NCI-H2196 (cell line): ENCODE measurements around the gene UQCR10.

ENCODE experiments used
- DNase-seq: peaks from one replicate; lab custom pipeline; 2025; ENCODE audit not compliant: unreplicated experiment; lab: John Stamatoyannopoulos, UW

Gene UQCR10

DNA sequence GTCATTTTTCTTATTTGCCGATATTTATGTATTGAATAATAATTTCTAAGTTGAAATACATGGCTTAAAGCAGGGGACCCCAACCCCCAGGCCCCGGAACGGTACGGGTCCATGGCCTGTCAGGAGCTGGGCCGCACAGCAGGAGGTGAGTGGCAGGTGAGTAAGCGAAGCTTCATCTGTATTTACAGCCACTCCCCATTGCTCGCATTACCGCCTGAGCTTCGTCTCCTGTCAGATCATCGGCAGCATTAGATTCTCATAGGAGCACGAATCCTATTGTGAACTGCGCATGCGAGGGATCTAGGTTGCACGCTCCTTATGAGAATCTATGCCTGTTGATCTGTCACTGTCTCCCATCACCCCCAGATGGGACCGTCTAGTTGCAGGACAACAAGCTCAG is 4.9 kb upstream of the UQCR10 start:
- DNase-seq, result peak; percentile 27

DNA sequence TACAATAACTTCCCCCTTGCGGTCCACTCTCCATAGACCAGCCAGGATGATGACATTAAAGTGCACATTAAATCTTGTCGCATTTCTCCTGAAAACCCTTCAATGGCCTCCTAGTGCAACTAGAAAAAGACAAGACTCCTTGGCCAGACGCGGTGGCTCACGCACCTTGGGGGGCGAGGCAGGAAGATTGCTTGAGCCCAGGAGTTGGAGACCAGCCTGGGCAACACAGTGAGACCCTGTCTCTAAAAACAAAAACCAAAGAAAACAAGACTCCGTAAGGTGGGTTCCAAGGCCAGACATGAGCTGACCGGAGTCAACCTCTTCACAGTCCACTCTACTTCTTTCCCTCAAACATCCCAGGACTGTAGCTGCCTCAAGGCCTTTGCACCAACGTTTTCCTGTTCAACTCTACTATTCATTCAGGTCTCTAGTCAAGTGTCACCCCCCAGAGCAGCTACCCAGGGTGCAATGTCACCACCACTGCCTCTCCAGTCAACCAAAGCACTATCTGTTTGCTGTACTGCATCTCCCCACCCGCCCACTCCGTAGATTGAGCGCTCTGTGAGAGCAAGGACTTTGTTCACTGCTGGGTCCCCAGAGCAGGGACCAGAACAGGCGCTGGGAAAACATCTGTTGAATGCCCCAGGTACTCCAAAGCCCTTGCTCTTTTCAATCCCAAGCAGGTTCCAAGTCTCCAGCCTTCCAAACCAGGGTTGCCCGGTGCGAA is 1.1 kb upstream of the UQCR10 start:
- no peak for DNase-seq

DNA sequence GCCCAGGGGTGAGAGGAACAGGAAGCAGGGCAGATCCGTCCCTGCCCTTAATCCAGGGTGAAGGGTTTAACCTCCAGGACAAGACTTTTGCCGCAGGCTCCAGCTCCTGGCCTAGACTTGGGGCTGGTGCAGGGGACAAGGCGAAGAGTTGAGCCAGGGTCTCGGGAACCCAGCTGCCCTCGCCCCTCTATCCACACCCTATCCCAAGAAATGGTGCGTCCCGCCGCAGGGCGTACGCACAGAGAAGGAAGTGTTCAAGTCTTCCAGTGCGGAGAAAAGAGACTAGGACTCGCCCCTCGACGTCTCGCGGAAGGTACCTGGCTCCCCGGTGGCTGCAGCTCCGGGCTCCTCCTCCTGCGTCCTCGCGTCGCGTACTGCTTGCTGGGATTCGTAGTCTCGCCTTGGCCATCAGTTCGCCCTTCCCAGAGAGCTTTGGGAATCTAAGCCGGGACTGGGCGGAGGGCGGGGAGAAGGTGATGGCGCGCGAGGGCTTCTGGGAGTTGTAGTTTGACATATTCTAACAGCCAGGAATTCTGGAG is 468 bp upstream of the UQCR10 start, which contains the start of gene ZMAT5:
Gene ZMAT5, minus strand, starts transcription at position 376 of the 539 bp plus-strand sequence. CDS start 18,463 bp downstream, outside the sequence.
- DNase-seq, result peak; percentile 87

DNA sequence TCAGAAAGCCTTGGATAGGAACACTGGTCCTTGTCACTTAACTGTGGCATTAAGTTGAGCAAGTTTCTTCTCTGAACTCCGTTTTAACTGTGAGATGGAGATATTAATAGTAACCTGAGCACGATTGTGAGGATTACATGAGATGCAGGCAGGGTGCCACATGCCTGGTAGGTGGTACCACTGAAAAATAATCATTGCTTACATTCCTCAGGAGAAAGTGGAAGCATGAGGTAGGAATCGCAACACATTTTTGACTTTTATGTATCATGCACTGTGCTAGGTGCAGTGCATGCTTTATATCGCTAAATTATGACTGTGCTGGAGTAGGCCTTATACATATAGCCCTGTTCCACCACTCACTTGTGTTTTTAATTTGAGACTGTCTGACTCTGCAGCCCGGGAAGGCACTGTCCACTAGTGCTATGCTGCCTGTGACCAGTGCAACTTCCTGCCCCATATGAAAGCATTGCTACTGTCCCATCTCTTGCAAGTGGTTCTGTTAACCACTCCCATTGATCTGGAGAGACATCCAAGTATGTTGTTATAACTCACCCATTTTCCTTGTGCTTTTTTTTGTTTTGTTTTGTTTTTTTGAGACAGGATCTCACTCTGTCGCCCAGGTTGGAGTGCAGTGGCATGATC is 1.0 kb downstream of the UQCR10 start:
- no peak for DNase-seq

DNA sequence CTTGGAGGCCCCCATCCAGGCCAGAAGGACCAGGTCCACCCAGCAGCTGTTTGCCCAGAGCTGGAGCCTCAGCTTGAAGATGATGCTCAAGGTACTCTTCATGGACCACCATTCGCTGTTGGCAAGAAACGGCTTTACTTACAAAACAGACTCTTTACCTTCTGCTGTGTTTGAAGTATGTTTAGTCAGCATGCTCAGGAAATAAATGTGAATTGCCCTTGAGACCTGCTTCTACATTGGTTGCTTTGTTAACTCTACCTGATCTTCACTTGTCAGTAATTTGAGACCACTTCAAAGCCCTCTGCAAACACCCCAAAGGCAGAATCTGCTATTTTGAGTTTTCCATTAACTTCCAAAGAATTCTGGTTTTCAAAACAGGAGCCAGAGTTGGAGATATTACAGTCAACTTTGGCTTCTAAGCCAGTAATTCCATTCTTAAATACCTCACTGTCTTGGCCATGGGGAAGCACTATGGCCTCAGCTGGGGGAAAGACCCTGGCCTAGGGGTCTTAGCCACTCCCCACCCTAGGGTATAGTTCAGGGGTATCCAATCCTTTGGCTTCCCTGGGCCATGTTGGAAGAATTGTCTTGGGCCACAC is 2.7 kb downstream of the UQCR10 start:
- no peak for DNase-seq

DNA sequence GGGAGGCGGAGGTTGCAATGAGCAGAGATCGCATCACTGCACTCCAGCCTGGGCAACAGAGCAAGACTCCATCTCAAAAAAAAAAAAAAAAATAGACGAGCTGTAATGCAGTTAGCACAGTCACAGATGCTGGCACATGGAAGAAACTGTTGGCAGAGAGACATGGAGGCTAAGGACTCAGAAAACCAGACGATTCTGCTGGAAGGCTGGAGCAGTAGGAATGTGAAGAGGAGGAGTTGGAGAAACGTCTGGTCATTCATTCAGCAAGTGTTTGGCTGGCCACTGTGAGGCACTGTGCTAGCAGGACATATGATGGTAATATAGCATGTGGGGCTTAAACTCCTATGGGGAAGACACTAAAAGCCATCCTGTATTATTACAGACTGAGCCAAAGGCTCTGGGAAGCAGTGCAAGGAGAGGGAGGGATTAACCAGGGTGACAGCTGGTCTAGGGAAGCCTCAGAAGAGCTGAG is 5.0 kb downstream of the UQCR10 start:
- peak; percentile 4 for DNase-seq

DNA sequence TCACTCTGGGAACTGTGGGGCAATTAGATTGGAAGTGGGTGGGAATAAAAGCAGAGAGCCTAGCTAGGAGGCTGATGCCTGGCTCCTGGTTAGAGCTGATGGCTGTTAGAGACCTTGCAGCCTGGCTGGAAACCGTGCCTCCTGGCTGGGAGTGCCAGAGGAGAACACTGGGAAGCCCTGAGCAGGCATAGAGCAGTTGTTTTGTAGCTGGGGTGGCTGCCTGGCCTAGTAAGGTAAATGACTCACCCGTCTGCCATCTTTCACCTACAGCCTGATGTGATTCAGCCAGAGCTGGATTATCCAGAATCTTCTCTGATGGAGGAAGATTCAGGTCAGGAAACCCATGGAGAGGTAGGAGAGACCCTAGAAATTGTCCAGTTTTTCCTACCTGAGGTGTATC is 6.1 kb downstream of the UQCR10 start:
- no peak for DNase-seq

DNA sequence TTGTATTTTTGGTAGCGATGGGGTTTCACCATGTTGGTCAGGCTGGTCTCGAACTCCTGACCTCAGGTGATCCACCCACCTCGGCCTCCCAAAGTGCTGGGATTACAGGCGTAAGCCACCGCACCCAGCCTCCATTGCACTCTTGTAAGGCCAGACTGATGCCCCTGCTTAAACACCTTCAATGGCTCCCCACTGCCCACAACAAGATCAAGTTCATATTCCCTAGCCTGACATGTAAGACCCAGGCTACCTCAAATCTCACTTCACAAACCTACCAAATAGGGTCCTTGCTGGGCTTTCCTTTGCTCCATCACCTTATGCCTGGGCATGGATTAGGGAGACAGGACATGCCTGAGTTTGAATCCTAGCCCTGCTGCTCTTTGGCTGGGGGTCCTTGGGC is 13.1 kb downstream of the UQCR10 start:
- no peak for DNase-seq

DNA sequence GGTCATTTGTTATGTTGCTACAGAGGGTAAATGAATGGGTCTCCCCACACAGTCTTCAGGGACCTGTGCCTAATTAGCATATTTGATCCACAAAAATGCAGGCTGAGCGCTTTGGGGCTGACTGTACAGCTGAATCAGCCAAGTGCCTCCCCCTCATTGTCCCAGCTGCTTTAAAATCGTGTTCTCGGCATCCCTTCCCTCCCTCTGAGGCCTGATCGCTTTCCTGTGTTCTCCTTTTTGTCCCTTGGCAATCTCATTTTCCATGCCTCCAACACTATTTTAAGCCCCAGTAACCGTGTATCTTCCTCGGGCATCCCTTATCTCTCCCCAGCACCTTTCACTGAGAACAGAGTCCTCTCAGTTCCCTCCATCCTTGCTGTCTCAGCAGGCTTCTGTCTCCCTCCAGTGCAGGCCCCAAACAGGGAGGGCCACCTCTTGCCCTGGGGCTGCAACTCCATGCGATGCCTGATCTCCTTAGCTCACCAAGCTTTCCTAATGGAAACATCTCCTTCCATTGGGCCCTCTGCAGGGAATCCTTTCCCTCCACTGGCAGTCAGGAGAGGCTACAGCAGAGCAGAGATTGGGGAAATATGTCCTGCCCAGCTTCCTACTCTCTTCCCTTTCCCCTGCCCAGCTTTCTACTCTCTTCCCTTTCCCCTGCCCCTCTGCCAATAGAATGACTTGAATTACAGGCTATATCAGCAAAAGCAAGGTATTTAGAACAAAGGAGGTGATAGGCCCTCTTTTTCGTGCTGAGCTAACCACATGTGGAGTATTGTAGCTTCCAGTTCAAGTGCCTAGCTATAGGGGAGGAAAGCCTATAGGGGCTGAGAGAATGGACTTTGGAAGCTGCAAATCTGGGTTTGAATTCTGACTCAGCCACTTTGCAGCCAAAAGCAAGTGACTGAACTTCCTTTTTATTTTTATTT is 13.8 kb downstream of the UQCR10 start:
- no peak for DNase-seq

DNA sequence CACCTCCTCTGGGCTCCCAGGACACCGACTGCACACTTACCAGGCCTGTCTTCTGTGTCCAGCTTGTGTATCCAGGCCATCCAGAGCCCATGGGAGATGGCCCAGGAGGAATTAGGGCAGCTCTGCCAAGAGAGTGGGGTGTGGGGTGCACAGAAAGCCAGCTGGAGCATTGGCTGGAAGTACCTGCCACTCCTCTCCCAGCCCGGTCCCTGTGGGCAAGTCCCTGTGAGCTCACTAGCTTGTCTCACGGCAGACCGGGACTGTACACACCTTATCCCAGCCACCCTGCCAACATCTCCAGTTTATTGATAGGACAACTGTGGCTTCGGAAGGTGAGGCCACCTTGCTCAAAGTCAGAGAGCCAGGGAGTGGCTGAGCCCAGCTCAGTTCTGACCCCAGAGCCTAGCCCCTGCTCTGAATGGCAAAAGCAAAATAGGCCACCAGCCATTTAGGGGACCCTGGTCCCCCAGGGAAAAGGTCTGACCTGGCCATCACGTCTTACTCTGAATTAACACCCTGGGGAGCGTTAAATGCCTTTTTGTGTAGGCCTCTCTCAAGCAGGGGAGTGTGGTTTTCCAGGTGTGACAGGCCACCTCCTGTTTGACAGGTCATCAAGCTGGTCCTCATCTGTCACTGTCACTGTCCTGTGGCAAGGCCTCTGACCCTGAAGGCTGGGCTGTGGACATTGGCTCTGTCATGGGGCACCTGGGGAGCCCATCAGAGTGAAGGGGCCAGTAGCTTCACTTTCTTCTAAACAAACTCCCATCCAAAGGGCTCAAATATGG is 15.1 kb downstream of the UQCR10 start:
- no peak for DNase-seq

DNA sequence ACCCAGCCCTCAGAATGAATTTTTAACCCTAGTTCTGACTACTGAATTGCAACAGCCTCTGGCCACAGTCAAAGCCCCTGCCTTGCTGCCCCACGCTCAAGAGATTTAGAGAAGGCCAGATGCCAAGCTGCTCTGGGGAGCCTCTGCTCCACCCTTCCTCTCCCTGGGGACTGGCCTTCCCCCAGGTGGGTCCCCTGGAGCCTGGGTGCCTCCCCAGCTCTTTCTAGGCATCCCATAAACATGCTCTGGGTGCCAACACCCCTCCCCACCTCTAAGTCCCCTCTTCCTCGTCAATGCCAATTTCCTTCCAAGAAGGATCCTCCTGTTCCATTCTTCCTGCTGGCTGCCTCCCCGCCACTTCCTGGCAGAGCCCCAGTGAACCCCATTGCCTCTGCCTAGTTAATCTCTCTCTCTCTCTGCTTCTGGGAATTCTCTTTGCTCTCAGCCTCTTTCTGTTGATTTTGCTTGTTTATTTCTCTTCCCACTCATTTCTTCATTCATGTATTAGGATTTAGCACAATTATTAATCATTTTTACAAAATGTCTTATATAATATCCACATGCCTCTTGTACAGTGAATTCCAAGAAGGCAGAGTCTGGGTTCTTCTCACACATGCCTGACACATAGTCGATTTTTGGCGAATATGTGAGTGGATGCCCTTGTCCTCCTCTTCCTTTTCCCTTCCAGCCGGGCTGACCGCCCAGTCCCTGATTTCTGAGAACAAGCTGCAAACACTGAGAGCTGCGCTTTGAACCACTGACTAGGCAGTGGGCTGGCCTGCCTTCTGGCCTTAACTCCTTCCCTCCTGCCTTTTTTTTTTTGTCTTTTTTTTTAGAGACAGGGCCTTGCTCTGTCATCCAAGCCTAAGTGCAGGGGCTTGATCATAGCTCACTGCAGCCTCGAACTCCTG is 17.5 kb downstream of the UQCR10 start:
- no peak for DNase-seq

DNA sequence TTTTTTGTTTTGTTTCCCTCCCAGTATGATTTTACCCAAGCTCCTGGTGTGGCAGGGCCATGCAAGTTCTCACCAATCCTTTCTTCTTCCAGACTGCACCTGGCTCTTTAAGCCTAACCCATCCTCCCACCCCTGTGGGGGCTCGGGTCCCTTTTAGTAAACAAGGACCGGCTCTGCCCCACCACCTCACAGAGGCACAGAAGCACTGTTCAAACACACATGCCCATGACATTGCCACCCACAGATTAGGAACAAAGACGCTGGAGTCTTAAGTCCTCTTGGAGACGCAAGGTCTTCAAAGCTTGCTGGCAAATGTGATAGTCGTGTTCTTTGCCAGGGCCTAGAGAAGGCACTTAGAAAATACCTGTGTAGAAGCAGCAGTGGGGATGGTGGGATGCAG is 18.9 kb downstream of the UQCR10 start:
- DNase-seq, result no peak

DNA sequence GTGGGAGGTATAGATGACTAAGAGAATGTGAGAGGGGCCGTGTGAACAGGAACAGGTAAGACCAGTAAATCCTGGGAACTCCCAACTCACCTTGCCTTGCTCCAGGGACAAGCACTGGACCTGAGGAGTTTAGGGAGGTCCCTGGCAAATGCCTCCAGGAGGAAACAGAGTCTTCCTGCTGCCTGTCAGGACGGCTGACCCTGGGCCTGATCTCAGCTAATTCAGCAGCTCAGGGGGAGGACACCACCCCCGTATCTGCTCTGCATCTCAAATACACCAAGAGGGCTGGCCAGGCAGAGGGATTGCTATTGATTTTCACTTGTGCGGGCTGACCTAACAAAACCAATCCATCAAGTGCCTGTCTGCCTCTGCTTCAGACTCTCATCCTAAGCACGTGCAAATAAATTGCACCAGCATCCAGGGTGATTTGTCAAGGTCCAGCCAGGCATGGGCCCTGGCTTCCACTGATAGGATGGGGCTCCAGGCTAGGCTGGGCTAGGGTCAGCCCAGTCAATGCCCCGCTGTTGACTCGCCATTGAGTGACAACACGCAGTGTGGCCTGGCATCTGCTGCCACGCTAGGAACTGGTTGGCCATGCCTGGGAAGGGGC is 20.3 kb downstream of the UQCR10 start:
- DNase-seq, result no peak

DNA sequence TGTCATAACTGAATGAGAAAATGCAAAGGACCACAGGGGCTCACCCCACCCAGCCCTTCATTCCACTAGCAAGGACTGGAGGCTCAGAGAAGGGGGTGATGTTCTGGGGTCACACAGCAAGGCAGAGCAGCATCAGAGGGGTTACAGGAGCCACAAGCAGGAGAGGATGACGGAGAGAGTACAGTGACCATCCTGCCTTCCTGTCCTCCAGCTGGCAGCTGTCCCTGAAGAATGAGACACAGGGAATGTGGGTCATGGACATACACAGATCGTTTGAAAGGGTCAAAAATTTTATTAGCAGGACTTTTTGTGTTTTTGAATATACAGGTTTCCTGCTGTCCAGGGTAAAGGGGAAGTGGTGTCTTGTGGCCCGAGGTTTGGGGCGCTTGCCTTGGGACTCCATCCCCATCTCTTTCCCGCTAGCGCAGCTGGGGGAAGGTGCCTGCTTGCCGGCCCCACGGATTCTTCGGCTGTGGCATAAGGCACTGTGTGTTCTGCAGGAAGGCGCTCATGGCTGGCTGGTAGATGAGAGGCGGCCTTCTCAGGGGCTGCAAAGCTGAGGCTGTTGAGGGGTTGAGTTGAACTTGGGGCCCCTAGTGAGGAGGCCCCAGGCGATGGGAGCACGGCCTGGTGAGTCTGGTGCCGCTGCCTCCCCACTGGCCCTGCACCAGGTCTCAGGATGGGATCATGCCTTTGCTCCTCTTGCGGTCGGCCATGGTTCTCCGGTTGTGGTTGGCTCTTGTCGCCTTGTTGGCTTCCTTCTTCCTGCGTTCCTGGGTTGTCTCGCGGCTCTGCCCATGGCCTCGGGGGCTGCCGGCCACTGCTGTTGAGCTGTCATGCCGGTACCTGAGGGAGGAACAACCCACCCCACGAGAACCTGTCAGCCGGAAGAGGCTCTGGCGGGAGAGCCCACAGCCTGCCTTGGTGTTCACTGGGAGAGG is 21.4 kb downstream of the UQCR10 start:
- no peak for DNase-seq

DNA sequence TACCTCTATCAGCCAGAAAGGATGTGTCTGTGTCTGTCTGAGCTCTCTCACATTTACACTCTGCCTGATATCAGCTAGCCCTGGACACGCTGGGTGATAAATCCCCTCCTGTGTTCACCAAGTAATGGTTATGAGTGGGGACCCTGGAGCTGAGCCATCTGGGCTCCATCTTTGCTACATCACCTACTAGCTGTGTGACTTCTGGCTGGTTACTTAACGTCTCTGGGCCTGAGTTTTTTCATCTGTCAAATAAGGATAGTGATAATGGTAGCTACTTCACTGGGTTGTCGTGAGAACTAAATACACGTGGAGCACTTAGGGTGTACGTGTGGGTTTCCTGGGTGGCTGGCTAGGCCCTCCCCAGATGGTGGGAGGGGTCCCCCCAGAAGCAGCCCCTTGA is 22.9 kb downstream of the UQCR10 start:
- no peak for DNase-seq

DNA sequence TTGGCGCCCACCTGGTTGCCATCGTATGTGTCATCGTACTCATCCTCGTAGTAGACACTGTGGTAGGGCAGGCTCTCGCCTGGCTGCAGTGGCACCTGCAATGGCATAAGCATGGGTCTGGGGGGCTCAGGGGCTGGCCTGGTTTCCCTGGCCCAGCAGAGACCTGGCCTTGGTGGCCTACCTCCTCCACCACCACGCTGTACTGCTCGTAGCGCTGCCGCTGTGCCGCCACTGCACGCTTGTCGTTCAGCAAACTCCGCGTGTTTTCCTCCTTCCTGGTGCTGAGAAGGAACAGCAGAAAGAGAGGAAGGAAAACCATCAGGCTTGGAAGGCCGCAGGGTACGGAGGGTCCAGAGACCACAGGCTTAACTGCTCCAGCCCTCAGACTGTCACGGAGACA is 26.2 kb downstream of the UQCR10 start:
- DNase-seq, result no peak

DNA sequence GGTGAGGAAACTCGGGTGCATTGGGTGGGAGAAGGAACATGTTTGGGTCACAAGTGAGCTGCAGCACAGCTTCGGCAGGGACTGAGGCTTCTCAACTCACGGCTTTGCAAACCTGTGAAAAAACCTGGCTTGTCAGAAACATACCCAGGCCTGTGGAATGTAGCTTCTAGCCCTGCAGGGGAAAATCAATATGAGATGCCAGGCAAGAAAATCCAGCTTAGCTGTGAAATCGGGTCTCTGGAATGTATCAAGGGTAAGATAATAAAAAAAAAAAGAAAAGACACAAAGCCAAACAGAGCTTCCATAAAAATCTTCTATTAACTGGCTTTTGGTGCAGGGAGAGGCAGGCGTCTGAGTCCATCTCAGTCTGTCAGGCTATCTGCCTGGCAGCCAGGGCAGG is 28.5 kb downstream of the UQCR10 start:
- DNase-seq, result no peak

DNA sequence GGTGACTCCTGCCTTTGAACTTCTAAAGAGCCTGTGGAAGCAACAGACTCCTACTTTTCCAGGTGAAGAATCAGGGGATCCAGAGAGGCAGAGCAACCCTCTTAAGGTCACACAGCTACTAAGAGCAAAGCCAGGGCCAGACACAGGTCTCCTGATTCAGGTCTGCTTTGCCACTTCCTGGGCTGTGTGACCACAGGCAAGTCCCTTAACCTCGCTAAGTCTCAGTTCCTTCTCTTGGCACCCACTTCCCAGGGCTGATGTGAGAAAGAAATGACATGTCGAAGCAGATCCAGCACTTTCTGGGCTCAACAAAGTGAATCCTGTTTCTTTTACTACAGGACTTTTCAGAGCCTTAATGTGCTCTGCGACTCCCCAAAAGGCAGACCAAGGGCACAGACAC is 30.2 kb downstream of the UQCR10 start:
- no peak for DNase-seq
